GM12872 (cell line): ENCODE data around the gene RRP9.
A peak's percentile ranks its signal among the peaks of the same experiment; 100 is the strongest.

ENCODE experiments used
- CTCF ChIP-seq: IDR thresholded peaks from 3 replicates; pipeline ENCODE4 v1.5.1; 2011; ENCODE audit warnings: low read depth, mild to moderate bottlenecking, low read length, moderate library complexity; ENCODE audit not compliant: insufficient read depth

RRP9 gene

GRCh38 chr3:51983578-51984268, 42.0 kb upstream of the RRP9 start:
- TF ChIP-seq CTCF: no peak

DNA sequence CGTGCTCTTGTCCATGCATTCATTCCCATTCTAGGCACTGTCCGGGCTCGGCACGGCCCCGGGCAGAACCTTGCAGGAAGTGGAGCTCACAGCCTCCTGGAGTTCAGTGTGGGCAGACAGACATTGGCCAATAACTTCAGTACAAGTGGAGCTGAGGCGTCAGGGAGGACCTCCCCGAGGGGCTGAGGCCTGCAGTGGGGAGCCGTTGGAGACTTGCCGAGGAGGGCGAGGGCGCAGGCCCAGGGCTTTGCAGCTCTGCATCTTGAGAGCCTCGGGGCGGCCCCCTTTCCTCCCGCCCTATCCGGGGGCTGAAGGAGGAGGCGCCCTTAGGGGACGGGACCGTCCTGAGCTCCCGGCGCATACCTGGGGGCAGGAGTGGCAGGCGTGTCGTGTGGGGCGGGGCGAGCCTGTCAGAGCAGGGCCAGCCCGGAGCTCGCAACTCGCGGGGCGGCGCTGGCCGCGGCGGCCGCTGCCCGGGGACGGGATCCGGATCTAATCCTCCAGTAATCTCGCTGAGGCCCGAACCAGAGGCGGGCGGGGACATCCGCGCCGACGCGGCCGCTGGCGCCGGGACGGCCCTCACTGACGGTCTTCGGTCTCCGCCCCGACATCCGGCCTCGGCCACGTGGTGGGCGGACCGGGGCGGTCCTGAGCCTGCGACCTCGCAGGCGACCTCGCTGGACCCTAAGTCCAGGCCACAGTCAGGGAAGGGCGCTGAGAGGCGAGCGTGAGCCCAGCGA, 41.3 kb upstream of the RRP9 start, which contains the start of gene ACY1:
Gene ACY1, plus strand, starts transcription at position 698 of the 740 bp plus-strand sequence. CDS start 530 bp downstream, outside the sequence.
- no peak for TF ChIP-seq CTCF

DNA sequence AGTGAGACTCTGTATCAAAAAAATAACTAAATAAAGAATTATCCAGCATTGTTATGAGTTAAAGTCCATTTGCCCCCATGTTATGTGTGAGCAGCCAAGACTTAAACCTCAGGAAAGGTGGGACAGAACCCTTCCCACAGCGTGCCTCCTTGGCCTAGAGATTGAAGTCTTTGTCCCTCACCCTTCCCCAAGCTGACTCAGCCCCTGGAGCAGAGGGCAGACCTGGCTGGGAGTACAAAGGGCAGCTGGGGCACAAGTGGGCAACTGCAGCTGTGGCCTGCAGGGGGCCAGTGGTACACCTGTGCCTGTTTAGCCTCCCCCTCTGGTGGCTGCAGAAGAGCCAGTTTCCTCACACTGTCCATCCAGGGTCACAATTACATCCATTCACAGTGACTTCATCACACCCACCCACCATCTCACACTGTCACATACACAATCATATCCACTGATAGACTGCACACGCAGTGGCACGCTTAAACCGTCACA, 40.7 kb upstream of the RRP9 start:
- TF ChIP-seq CTCF: peak; percentile 96

DNA sequence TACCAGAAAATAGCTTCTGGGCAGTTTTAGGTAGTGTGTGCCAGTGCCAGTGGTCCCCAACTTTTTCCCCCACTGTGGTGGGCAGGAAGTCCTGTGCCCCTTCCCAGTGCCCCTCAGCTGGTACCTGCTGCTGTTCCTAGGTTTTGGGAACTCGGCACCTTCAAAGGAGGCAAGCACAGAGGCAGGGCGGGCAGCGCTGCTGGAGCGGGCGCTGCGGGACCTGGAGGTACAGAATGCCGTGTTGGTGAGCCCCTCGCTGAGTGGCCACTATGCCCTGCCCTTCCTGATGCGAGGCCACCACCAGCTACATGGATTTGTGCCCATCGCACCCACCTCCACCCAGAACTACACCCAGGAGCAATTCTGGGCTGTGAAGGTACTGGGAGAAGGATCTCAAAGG, 38.5 kb upstream of the RRP9 start:
- no peak for TF ChIP-seq CTCF

DNA sequence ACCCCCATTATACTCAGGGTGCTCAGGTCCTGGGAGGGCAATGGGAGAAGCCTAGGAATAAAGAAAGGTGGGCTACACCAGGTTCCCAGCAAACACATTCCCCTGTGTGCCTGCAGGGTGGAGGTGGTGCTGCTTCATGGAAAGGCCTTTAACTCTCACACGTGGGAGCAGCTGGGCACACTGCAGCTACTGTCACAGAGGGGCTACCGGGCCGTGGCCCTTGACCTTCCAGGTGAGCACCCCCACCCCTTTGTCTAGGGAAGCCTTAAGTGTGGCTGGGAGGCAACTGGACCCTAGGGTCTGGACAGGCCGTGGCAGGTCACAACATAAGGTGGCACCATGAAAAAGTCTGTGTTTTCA, 36.4 kb upstream of the RRP9 start:
- TF ChIP-seq CTCF: no peak

- TF ChIP-seq CTCF: no peak
Measured at GRCh38 chr3:51977446-51978142, 35.9 kb upstream of the RRP9 start.

DNA sequence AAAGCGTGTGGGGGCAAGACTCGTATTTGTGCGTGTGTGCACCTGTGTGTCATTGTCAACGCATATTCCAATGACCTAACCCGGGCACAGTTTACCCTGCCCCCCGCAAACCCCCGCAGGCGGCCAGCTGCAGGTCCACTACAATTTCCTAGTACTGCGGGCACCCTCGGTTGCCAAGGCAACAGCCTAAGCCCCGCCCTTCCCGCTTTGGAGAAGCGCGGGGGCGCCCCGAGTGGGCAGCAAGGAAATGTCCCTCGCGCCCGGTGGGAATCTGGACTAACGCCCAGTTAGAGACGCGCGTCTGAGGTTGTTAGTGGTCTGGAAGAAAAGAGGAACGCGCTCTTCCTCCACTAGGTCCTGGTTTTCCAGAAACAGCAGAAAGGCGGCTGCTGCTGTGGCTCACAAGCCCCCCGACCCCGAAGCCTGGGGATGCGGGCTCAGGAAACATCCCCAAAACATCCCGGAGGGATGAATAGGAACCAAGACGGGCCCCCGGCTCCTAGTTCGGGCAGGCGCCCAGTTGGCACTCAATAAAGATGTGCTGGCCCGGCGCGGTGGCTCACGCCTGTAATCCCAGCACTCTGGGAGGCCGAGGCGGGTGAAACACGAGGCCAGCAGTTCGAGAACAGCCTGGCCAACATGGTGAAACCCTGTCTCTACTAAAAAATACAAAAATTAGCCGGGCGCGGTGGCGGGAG, 34.3 kb upstream of the RRP9 start:
- TF ChIP-seq CTCF: 0 out of 3 replicates have a peak, but pooled peaks have one; percentile 17
